ENCODE results near the gene ARAP2. TPM values are rescaled to one million over a fixed set of nuclear protein-coding genes. Genes with fewer than 3 reads are reported as not detected.

ARAP2 gene
- total and polyA plus RNA-seq, 2 of the 13 experiments (the other 11 are each of a cell fraction or from before 2014, with no cell fraction given), result 0.37 to 1.4 TPM

DNA sequence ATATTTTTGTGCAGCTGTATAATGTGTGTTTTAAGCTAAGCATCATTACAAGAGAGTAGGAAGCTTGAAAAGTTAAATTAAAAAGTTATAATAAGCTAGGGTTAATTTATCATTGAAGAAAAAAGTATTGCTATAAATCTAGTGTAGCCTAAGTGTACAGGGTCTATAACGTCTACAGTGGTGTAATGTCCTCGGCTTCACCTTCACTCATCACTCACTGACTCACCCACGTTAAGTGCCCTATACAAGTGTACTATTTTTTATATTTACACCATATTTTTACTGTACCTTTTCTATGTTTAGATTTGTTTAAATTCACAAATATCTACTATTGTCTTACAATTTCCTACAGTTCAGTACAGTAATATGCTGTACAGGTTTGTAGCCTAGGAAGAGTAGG lies 23.5 kb downstream of the ARAP2 start:
- H3K9me3 ChIP-seq (ENCODE audit: low read length), result no peaks in the 10 kb centered on the region
- ATAC-seq (no peak), FAIRE-seq (no peak), DNase-seq (ENCODE audit: low spot score) (no peak)
- H3K4me1 ChIP-seq (ENCODE audit: insufficient read depth, low read length), result peaks cover 9% of the 10 kb centered on the region
- no peak overlapping the region for H3K4me2 ChIP-seq (ENCODE audit: low read depth, low read length)
- H3K36me3 ChIP-seq (replicated peaks in 1 of 2; ENCODE audit: control insufficient read depth in 1 of 2, insufficient read depth in 2 of 2, low read length in 2 of 2), result no peaks in the 10 kb centered on the region
- H3K79me2 ChIP-seq (ENCODE audit: insufficient read depth, low read length), result no peaks in the 10 kb centered on the region
- WGBS (ENCODE audit: low lambda C conversion rate), result 48% methylated on average over 3 of the region's 3 CpGs
- no peak overlapping the region for H3K4me3 ChIP-seq (replicated peaks in 1 of 3; ENCODE audit: insufficient read depth in 1 of 3, low read depth in 2 of 3, low read length in 3 of 3)
- intact Hi-C loops (cut with micrococcal nuclease; ENCODE audit: unreplicated experiment), result no loop called here
- CTCF ChIA-PET (ENCODE audit: low intra/inter-chr PET ratio, low total read pairs), result no interaction called here
- no TSS peak for BruUV-seq (replicated peaks)
- in situ Hi-C loops (cut with HindIII; ENCODE audit: extremely low pct_ligation_motif_present, low pct_unique_long_range_greater_than_20kb), result no loop called here
- H3K9ac ChIP-seq (ENCODE audit: insufficient read depth, low read depth, low read length), result no peak overlapping the region
- H3K27me3 ChIP-seq (ENCODE audit: control insufficient read depth in 1 of 2, insufficient read depth in 2 of 2, low read length in 2 of 2), result no peaks in the 10 kb centered on the region
- no peak overlapping the region for H2AFZ ChIP-seq (ENCODE audit: low read length)
- no peak overlapping the region for H3K27ac ChIP-seq (ENCODE audit: extremely low read length, insufficient read depth, low read length)
- H4K20me1 ChIP-seq (ENCODE audit: insufficient read depth, low read length), result no peaks in the 10 kb centered on the region
- POLR2A ChIA-PET, result no interaction called here
- TF ChIP-seq, protein P1, sequence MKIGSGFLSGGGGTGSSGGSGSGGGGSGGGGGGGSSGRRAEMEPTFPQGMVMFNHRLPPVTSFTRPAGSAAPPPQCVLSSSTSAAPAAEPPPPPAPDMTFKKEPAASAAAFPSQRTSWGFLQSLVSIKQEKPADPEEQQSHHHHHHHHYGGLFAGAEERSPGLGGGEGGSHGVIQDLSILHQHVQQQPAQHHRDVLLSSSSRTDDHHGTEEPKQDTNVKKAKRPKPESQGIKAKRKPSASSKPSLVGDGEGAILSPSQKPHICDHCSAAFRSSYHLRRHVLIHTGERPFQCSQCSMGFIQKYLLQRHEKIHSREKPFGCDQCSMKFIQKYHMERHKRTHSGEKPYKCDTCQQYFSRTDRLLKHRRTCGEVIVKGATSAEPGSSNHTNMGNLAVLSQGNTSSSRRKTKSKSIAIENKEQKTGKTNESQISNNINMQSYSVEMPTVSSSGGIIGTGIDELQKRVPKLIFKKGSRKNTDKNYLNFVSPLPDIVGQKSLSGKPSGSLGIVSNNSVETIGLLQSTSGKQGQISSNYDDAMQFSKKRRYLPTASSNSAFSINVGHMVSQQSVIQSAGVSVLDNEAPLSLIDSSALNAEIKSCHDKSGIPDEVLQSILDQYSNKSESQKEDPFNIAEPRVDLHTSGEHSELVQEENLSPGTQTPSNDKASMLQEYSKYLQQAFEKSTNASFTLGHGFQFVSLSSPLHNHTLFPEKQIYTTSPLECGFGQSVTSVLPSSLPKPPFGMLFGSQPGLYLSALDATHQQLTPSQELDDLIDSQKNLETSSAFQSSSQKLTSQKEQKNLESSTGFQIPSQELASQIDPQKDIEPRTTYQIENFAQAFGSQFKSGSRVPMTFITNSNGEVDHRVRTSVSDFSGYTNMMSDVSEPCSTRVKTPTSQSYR (CRISPR knock-in tag; IDR thresholded peaks at IDR 0.05; ENCODE audit: borderline replicate concordance), result no peak
- TF ChIP-seq ZNF34 (CRISPR knock-in tag; IDR thresholded peaks at IDR 0.05; ENCODE audit: borderline replicate concordance) (no peak), ZNF703 (CRISPR knock-in tag; IDR thresholded peaks at IDR 0.05; ENCODE audit: borderline replicate concordance) (no peak), ZNF543 (CRISPR knock-in tag; IDR thresholded peaks at IDR 0.05) (no peak), ZNF446 (CRISPR knock-in tag; IDR thresholded peaks at IDR 0.05) (no peak), CREB1 (IDR thresholded peaks at IDR 0.05) (no peak), CREB1 (CRISPR knock-in tag; IDR thresholded peaks at IDR 0.05) (no peak), ARNT (IDR thresholded peaks at IDR 0.05) (no peak), ELF3 (CRISPR knock-in tag; IDR thresholded peaks at IDR 0.05) (no peak), HNRNPH1 (optimal IDR thresholded peaks at IDR 0.05; ENCODE audit: low read depth, low read length) (no peak), PRMT3 (CRISPR knock-in tag; IDR thresholded peaks at IDR 0.05; ENCODE audit: borderline replicate concordance, low read depth) (no peak), MAFK (conservative IDR thresholded peaks at IDR 0.05 in 1 of 2, IDR thresholded peaks at IDR 0.05 in 1 of 2; ENCODE audit: low read length in 2 of 2) (no peak), ZNF547 (CRISPR knock-in tag; IDR thresholded peaks at IDR 0.05) (no peak), NAIF1 (CRISPR knock-in tag; IDR thresholded peaks at IDR 0.05; ENCODE audit: borderline replicate concordance) (no peak)
- TF ChIP-seq, protein P2, sequence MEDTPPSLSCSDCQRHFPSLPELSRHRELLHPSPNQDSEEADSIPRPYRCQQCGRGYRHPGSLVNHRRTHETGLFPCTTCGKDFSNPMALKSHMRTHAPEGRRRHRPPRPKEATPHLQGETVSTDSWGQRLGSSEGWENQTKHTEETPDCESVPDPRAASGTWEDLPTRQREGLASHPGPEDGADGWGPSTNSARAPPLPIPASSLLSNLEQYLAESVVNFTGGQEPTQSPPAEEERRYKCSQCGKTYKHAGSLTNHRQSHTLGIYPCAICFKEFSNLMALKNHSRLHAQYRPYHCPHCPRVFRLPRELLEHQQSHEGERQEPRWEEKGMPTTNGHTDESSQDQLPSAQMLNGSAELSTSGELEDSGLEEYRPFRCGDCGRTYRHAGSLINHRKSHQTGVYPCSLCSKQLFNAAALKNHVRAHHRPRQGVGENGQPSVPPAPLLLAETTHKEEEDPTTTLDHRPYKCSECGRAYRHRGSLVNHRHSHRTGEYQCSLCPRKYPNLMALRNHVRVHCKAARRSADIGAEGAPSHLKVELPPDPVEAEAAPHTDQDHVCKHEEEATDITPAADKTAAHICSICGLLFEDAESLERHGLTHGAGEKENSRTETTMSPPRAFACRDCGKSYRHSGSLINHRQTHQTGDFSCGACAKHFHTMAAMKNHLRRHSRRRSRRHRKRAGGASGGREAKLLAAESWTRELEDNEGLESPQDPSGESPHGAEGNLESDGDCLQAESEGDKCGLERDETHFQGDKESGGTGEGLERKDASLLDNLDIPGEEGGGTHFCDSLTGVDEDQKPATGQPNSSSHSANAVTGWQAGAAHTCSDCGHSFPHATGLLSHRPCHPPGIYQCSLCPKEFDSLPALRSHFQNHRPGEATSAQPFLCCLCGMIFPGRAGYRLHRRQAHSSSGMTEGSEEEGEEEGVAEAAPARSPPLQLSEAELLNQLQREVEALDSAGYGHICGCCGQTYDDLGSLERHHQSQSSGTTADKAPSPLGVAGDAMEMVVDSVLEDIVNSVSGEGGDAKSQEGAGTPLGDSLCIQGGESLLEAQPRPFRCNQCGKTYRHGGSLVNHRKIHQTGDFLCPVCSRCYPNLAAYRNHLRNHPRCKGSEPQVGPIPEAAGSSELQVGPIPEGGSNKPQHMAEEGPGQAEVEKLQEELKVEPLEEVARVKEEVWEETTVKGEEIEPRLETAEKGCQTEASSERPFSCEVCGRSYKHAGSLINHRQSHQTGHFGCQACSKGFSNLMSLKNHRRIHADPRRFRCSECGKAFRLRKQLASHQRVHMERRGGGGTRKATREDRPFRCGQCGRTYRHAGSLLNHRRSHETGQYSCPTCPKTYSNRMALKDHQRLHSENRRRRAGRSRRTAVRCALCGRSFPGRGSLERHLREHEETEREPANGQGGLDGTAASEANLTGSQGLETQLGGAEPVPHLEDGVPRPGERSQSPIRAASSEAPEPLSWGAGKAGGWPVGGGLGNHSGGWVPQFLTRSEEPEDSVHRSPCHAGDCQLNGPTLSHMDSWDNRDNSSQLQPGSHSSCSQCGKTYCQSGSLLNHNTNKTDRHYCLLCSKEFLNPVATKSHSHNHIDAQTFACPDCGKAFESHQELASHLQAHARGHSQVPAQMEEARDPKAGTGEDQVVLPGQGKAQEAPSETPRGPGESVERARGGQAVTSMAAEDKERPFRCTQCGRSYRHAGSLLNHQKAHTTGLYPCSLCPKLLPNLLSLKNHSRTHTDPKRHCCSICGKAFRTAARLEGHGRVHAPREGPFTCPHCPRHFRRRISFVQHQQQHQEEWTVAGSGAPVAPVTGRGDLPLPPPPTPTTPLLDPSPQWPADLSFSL (CRISPR knock-in tag; IDR thresholded peaks at IDR 0.05), result no peak
